ENCODE measurements around the gene THAP12. TPM values are rescaled to one million over a fixed set of nuclear protein-coding genes. Genes with fewer than 3 reads are reported as not detected.
"Not testable (repeated sequence)": the region's sequence is repeated elsewhere in the genome, so short reads cannot be mapped to it uniquely, and the experiment has no call there.

The THAP12 gene
- total RNA-seq, 1 donor from 2014 or later = 47.9 TPM

DNA sequence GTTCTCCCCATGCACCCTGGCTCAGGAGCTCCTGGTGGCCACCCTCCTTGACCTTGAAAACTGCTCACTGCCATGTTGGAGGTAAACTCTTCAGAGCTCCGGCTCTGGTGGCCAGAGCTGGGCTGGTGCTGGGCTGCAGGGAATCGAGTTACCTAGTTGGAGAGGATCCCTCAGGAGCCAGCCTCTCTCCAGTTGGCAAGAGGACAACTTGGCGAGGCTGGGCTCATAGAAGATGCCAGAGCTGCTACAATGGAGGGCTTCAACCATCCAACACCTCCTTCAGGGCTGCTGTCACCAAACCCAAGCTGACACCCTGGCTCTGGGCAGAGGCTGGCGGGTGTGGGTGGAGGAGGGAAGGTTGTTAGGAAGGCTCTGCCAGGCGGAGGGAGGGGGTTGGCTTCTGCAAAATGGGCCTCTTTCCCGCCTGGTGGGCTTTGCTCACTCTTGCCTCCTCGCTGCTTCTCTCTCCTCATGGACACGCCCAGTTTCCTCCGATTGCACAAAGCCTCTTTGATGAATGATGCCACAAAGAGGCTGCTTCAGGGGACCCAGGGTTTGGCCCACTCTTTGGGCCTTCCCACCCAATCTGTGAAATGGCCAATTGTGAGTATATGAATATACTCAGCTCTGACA lies 53.1 kb downstream of the THAP12 start:
- no peak for DNase-seq (ENCODE audit: low read depth)

DNA sequence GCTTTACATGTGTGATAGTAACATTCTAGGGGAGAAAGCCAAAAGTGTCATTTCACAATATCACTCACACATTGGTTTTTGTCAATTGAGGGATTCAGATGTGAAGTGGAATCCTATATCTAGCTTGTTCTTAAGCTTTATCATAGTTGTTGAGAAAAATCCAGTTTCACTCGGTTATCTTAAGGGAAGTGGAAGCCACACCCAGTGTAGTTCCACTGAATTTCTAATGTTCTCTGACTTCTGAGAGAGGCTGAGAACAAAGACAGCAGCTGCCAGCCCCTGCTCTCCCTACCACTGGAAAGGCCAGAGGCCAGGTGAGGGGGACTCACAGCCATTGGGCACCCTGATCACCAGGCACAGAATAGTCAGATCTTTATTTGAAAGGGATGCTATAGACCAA lies 53.7 kb downstream of the THAP12 start:
- no peak for DNase-seq (ENCODE audit: low read depth)

DNA sequence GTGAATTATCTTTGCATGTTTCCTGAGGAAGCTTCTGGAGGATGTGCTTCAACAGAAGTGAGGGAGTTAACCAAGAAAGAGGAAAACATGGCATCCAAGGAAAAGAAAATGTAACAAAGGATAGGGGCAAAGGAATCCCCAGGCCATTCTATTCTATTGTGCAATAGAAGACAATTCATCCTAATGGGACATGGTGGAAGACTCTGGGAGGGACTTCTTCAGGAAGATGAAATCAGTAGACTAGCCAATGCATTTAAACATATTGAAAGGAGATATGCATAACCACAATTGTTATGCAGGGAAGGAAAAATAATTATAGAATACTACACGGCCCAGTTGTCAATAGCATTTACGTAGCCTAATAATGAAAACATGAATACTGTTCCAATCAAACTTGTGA lies 55.7 kb downstream of the THAP12 start:
- no peak for DNase-seq (ENCODE audit: low read depth)

DNA sequence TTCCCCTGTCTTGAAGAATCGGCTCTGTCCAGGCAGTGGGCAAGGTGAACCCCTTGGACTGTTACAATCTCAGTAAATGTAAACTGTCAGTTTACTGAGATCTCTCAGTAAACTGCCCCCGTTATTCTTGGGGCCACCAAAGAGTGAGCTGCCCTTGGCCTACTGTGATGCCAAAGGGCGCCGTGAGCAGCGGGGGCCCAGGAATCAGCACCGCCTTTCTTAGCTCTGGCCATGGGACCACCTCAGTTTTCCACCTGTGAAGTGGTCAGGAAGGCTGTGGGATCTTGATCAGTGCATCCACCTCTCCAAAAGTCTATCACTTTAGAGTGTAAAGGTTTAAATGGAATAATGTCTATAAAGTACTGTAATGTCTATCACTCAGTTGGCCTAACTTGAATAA lies 57.1 kb downstream of the THAP12 start:
- no peak for DNase-seq (ENCODE audit: low read depth)

DNA sequence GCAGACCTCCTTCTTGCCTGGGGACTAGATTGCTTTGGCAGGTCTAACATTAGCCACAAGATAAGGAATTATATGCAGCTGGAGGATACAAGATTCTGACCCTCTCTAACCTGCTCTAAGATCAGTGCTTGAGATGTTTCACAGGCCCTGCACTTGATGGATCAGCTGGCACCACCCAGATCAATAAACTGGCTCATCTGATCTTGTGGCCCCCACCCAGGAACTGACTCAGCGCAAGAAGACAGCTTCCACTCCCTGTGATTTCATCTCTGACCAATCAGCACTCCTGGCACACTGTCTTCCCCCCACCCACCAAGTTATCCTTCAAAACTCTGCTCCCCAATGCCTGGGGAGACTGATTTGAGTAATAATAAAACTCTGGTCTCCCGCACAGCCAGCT lies 57.6 kb downstream of the THAP12 start:
- DNase-seq (ENCODE audit: low read depth) = not testable (repeated sequence)

DNA sequence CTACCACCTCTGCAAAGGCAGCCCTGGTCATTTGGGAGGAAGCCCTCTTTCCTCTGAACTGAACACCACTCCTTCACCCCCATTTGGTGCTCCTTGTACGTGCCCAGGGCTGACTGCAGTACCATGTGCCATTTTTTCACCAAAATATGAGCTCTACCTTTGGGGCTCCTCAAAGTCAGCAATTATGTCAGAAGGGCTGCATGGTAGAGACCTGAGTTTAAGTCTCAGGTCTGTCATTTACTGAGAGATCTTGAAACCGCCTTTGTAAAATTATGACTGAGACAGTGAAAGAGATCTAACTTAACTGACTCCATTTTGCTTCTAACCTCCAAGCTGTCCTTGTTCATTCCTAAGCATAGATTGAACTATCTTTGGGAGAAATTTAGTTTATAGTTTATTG lies 58.0 kb downstream of the THAP12 start:
- DNase-seq (ENCODE audit: low read depth) = no peak

DNA sequence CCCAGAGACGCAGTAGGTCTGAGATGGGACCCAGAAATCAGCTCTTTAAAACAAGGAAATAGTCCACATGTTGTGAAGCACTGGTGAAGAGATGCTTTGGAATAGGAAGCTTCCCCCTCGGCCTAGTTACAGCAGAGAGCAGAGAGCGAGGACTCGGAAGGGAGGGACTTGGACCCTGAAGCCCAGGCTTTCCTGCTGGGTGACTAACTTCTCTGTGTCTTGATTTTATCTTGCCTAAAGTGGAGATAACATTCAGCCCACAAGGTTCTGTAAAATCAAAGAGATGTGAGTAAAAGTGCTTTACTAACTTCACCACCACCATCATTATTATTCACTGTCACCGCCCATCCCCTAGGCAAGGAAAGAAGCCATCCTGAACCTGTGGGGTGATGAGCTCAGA lies 58.4 kb downstream of the THAP12 start:
- no peak for DNase-seq (ENCODE audit: low read depth)

DNA sequence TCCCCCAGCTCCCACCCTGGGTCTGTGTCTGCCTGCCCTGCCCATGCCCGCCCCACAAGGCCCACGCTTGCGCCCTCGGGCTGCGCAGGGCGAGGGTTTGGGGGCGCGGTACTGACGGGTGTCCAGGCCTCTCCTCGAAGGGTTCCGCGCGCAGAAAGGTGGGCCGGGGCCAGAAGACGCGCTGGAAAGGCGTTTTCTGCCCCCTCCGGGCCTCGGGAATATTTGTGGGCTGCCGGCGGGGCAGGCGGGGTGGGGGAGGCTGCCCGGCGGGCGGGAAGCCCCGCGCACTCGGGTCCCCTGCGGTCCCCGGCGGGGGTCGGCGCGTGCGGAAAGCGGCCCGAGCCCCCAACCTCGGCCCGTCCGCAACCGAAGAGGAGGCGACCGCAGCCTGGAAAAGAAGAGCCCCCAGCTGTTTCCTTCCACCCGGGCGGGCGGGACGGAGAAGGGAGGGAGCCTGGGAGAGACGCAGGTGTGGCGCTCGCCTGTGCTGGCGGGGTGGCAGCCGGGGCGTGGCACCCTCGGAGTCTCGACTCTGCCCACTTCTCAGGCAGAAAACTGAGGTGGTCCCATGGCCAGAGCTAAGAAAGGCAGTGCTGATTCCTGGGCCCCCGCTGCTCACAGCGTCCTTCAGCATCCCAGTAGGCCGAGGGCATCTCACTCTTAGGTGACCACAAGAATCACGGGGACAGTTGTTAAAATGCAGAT lies 59.0 kb downstream of the THAP12 start:
- no peak for DNase-seq (ENCODE audit: low read depth)

DNA sequence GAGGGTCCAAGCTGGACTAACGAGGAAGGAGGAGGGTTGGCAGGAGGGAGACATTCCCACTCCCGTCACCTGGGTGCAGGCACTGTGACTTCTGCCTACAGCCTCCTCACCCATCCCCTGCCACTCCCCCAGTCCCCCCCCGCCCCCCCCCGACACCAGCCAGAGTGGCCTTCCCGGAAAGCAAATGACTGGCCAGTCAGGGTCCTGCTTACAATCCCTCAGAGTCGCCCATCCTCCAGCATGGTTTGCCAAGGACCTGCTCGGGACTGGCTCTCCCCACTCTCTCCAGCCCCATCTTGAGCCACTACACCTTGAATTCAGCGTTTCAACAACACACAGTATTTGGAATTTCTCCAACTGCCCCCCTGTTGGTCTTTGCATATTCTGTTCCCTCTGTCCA lies 59.6 kb downstream of the THAP12 start:
- DNase-seq (ENCODE audit: low read depth) = no peak

DNA sequence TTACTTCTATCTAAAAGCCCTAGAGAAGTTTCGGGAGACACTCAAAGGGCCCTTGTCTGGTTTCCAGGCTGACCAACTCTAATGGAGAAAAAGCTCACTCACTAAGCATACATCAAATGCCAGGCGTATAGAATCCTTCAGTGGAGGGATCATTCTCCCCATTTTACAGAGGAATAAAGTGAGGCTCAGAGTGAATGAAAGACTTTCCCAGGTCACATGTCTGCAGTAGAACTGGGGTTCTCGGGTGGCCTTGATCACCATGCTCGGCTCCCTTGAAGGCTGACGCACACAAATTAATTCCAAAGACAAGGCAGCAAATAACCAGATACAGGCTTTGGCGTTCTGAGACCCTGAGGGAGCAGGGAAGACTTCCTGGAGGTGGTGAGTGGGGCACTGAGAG lies 60.0 kb downstream of the THAP12 start:
- DNase-seq (ENCODE audit: low read depth) = no peak

DNA sequence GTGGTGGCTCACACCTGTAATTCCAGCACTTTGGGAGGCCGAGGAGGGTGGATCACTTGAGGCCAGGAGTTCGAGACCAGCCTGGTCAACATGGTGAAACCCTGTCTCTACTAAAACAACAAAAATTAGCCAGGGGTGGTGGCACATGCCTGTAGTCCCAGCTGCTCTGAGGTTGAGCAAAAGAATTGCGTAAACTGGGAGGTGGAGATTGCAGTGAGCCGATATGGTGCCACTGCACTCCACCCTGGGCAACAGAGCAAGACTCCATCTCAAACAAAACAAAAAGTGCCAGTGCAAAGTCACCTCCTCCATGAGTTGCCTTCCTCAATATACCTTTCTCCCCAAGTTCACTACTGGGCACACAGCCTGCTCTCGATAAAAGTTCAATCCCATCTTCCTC lies 61.1 kb downstream of the THAP12 start:
- DNase-seq (ENCODE audit: low read depth) = not testable (repeated sequence)

DNA sequence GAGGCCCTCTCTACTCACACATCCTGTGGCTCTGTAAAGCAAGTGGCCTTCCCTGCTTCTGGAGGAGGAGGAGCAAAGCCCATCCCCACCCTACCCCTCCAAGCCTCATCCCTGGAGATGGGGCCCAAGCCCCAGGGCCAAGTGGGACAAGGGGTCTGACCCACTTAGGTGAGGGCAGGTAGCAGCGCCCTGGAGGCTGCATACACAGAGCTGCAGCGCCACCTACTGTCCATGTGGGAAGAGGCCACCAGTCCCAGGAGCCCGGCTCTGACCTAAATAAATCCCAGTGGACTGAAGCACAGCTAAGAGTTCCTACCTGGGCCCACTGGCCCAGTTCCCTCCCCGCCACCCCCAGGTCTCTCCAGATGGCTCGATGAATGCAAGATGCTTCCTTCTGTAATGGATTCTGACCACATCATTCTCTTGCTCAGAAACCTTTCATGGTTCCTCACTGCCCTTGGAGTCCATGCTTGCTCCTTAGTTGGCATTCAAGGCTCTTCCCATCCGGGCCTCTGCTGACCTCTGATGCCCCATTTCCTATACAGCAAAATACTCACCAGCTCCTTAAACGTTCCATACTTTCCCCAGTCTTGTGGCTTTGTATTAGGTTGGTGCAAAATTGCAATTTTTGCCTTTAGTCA lies 62.1 kb downstream of the THAP12 start:
- DNase-seq (ENCODE audit: low read depth) = peak; percentile 45

DNA sequence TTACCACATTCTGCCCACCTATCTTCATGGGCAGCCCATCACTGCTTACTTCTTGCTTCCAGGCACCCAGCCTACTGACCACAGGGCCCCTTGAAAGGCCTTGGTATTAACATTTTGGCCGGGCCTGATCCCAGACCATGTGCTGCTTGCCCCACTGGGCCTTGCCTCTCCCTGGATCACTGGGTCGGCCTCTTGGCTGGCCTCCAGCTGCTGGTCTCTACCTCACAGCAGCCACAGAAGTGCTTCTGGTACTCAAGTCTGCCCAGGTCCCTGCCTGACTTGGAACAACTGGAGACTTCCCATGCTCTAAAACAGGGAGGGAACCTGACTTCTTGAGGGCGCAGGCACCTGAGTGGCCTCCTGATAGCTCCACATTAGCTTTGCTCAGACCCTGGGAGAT lies 63.6 kb downstream of the THAP12 start:
- DNase-seq (ENCODE audit: low read depth) = no peak

DNA sequence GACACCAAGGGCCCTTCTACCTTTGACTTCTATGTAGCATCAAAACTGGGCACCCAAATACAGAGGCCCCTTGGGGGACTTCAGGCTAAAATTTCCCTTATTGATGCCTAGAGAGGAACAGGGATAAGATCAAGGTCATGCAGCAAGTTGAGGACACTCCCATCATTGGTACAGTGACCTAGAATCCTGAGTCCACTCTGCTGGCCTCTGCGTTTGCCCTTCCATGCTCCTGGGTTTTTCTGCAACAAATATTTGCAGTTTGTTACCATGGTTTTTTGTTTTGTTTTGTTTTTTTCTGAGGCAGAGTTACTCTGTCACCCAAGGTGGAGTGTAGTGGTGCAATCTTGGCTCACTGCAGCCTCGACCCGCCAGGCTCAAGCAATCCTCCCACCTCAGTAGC lies 64.2 kb downstream of the THAP12 start:
- DNase-seq (ENCODE audit: low read depth) = no peak

DNA sequence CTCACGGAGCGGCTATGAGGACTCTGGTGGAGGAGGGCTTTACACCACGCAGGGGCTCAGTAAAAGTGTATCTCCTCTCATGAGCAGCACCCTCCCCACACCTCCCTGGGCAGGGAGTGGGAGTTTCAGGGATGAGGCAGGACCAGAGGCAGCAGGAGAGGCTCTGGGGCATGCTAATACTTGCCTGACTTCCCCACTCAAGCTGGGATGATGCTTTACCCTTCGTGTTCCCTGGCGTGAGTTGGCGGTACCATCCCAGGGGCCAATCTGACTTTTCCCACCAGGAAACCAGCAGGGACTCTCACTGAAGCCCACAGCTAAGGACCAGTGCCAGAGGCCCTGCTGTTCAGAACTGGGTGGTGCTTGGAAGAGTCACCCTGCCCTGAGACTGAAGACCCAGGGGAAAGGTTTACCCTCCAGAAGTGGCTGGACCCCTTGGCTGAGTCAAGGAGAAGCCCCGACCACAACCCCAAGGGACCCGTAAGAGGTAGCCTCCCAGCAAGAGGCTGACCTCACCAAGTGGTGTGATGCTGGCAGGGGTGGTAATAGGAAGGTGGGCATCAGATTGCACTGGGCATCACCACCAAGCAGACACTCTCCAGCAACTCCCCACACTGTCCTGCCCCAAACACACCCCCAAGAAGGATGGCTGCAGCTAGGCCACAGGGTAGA lies 65.6 kb downstream of the THAP12 start:
- no peak for DNase-seq (ENCODE audit: low read depth)

DNA sequence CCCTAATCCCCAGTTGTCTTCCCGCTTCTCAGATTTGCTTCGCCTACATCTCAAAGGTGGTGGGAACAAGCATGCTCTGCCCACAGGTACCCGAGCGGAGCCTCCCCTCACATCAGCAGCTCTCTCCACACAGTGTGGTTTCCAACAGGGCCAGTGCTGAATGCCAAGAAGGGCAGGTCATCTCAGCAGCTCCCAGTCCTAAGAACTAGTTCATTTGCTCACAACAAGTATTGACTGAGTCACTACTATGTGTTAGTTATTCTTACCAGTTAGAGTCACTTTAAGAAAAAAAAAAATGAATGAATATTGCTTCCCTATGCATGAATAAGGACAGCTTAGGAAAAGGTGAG lies 66.2 kb downstream of the THAP12 start:
- peak; percentile 34 for DNase-seq (ENCODE audit: low read depth)

DNA sequence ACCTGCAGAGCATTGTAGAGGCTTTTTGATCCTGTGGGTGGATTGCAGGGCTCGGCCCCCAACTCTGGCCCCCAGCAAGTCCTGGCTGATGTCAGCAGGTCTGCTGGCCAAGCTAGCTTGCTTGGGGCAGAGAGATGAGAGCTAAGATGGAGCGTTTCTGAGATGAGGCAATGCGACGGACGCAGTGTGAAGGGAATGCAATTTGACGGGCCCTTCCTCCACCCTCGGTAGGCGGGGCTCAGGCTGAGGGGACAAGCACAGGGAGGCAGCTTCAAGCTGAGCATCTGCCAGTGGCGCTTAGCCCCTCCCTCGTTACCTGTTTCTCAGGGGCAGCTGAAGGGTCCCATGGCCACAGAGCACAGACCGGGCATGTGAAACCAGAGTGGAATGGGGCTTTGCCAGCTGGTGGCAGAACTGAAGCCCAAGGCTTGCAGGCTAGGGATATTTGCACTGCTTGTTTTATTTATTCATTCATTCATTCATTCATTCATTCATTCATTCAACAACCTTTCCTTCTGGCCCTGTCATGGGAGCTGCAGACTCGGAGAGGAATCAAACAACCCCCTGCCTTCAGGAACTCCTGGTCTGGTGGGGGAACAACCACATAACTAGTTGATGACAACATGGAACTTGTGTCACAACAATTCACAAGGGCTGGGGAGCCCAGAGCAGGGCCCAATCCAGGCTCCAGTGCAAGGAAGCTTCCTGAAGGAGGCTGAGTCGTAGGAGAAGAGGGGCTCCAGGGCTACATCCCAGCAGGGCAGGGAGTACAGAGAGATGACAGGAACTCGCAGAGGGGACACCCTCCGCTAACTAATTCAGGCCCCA lies 66.8 kb downstream of the THAP12 start:
- DNase-seq (ENCODE audit: low read depth) = no peak

DNA sequence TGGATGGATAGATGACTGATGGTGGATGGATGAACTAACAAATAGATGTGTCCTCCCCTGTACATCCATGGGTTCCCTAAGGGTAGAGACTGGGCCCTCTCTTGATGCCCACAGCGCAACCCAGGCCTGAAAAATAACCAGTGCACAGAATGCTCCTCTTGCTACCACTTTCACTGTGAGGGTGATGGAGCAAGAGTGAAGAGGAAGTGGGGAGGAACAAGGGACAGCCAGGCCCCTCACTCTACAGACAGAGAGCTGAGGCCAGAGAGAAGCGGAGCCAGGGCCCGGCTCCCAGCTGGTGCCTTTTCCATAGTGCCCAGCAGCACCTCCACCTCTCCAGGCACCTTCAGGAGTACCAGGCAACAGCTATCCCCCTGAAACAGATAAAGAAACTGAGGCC lies 67.7 kb downstream of the THAP12 start:
- DNase-seq (ENCODE audit: low read depth) = no peak

DNA sequence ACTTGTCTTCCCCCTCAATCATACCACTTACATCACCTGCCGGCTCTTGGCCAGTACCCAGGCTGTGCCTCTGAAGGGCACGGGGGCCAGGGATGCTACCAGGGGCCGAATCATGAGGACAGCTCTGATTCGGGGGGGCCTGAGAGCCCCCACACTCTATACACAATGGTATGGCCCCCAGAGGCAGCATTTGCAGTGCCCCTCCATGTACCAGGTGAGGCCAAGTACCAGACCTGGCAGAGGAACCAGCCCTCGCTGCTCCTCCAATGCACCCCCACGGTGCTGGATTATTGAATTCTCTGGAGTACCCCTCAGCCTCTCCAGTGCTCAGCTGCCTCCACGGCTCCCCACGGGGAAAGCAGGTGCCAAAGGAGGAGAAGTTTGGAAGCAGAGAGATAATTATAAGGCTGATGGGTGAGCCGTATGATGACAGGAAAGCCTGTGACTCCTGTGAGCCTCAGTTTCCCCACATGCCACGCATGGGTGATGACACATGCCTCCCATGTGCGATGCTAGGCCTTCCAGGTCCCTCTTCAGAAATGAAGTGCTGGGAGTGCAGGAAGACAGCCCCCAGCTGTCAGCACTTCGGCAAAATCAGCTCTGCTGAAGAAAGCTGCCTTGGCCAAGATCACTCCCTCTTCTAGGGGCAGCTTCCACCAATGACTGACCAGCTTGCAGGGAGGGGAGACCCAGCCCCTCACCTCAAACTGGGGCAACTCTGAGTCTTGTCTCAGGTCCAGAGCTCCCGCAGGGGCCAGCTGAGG lies 69.9 kb downstream of the THAP12 start:
- DNase-seq (ENCODE audit: low read depth) = no peak

DNA sequence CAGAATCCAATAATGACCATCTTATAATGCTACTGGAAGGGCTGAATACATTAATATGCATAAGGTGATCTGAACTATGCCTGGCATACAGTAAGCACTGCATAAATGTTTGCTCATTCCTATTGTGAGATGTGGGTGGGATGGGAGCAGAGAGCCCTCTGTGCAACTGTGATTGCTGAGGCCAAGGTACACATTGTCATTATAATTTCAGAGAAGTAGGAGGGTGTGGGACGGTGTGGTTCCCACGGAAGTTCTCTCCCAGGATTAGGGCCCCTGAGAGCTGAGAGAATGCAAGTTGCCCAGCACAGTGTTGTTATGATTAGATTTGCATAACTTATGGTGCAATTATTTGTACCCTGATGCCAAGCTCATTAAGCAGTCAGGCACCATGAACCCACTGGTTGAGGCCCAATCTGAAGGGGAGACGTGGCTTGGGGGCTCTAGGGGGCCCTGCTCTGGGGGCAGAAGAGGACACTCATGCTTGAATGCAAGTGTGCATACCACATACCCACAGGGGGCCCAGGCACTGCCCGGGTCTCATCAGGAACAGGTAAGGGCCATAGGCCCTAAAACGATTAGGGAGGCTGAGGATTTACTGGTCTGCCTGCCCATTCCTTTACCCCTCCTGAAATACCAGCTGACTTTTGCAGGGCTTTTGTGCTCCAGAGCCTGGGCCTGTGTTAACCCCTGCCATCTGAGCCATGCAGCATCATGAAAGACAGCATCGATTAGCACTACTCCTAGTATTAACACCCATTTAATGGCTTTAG lies 72.8 kb downstream of the THAP12 start:
- no peak for DNase-seq (ENCODE audit: low read depth)

Data from renal cortical epithelial cell (primary cell).